ENCODE measurements around the gene HMCN1.

GRCh38 chr1:186235696-186236095 is 501.5 kb downstream of the HMCN1 start:
- TF ChIP-seq POLR2A (IDR thresholded peaks at IDR 0.05) (no peak), CTCF (IDR thresholded peaks at IDR 0.05) (no peak)

Data from stomach (tissue), 4 donors.